Fibroblast of pulmonary artery (primary cell): Measurements from ENCODE around the gene GALNT17.

Experiments used
- DNase-seq: peaks from one replicate; pipeline ENCODE4 v3.0.0-alpha.2; 2010; ENCODE audit warnings: low read depth
- H3K4me3 ChIP-seq: replicated peaks from 2 replicates; pipeline ENCODE4 v1.5.1; 2011; ENCODE audit warnings: low read depth, mild to moderate bottlenecking, control low read depth, low read length, moderate library complexity
- TF ChIP-seq, protein P1 (sequence below): IDR thresholded peaks from 2 replicates; pipeline ENCODE4 v1.5.1; 2011; ENCODE audit warnings: mild to moderate bottlenecking, control low read depth, low read length, inconsistent platforms; ENCODE audit errors: missing control alignments

Gene GALNT17

DNA sequence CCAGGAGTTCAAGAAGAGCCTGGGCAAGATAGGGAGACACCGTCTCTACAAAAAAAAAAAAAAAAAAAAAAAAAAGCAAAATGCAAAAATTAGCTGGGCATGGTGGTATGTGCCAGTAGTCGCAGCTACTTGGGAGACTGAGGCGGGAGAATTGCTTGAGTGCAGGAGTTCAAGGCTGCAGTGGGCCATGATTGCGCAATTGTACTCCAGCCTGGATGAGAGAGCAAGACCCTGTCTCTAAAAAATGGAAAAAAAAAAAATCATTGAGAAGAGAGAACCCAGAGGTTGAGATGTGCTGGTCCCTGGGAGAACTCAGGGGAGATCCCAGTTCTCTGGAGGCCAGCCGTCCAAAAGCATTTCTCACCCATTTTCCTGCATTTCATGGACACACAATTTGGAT is 95.2 kb downstream of the GALNT17 start:
- TF ChIP-seq, protein P1, sequence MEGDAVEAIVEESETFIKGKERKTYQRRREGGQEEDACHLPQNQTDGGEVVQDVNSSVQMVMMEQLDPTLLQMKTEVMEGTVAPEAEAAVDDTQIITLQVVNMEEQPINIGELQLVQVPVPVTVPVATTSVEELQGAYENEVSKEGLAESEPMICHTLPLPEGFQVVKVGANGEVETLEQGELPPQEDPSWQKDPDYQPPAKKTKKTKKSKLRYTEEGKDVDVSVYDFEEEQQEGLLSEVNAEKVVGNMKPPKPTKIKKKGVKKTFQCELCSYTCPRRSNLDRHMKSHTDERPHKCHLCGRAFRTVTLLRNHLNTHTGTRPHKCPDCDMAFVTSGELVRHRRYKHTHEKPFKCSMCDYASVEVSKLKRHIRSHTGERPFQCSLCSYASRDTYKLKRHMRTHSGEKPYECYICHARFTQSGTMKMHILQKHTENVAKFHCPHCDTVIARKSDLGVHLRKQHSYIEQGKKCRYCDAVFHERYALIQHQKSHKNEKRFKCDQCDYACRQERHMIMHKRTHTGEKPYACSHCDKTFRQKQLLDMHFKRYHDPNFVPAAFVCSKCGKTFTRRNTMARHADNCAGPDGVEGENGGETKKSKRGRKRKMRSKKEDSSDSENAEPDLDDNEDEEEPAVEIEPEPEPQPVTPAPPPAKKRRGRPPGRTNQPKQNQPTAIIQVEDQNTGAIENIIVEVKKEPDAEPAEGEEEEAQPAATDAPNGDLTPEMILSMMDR, result no peak
- no peak for DNase-seq
- no peak overlapping the region for H3K4me3 ChIP-seq

- H3K4me3 ChIP-seq, result no peak overlapping the region
- no peak for DNase-seq
- TF ChIP-seq, protein P1, result no peak
These were observed 97.2 kb downstream of the GALNT17 start for GRCh38 chr7:71229148-71229547.

DNA sequence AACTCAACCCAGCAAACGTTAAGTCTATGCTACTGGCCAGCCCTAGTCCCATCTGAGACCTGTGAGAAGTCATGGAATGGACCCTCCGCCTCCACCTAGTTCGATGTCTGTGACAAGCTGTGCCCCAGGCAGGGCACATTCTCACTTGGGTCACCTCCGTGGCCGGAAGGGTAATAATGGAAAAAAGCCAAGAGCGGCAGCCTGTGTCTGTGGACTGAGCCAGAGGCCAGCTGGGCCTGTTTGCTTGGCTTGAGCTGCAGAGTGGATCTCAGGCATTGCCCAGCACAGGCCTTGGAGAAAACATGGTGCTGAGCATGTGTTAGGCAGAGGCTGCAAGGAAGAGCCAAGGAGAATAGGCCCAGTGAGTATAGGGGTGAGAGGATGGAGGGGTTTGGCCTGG is 97.8 kb downstream of the GALNT17 start:
- TF ChIP-seq, protein P1, result no peak

GRCh38 chr7:71235253-71235652 is 103.3 kb downstream of the GALNT17 start:
- DNase-seq, result no peak
- TF ChIP-seq, protein P1, result no peak
- no peak overlapping the region for H3K4me3 ChIP-seq

More for the DNA sequence above, 97.8 kb downstream of the GALNT17 start:
- no peak for DNase-seq
- H3K4me3 ChIP-seq, result no peak overlapping the region

GRCh38 chr7:71236230-71237105 is 104.5 kb downstream of the GALNT17 start:
- no peak for DNase-seq
- TF ChIP-seq, protein P1, result no peak
- H3K4me3 ChIP-seq, result no peak overlapping the region

- no peak overlapping the region for H3K4me3 ChIP-seq
- no peak for DNase-seq
- TF ChIP-seq, protein P1, result no peak
These were observed 106.0 kb downstream of the GALNT17 start for GRCh38 chr7:71237945-71238344.
